Fibroblast of the conjunctiva (primary cell): ENCODE results near the gene TIMD4.

Source experiments
- DNase-seq: peaks from one replicate; pipeline ENCODE4 v3.0.0-alpha.2; 2010; ENCODE audit warnings: low read depth

Gene TIMD4

GRCh38 chr5:156922207-156922792 lies 40.7 kb downstream of the TIMD4 start:
- DNase-seq = no peak

DNA sequence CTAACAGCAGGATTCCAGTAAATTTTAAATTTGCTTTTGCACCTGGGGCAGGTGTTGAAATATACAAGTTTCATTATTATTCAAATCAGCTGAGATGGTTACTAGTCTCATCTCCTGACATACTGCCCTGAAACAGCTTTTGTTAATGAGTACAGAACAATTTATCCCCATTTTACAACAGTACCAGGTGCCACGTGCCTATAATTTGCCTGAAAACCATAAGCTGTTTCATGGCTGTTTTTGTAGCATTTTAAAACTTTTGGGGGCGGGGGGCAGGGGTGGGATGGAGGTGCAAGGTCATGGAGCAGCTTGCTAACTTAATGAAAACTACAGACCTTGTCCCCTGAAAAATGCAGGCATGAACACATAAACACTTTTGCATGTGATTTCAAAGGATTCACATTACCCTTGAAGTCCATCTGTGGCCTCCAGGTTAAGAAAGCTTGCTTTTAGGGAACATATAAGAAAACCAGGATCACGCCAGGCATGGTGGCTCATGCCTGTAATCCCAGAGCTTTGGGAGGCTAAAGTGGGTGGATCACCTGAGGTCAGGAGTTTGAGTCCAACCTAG lies 42.1 kb downstream of the TIMD4 start:
- no peak for DNase-seq

- no peak for DNase-seq
These were observed 42.8 kb downstream of the TIMD4 start for GRCh38 chr5:156920042-156920860.

DNA sequence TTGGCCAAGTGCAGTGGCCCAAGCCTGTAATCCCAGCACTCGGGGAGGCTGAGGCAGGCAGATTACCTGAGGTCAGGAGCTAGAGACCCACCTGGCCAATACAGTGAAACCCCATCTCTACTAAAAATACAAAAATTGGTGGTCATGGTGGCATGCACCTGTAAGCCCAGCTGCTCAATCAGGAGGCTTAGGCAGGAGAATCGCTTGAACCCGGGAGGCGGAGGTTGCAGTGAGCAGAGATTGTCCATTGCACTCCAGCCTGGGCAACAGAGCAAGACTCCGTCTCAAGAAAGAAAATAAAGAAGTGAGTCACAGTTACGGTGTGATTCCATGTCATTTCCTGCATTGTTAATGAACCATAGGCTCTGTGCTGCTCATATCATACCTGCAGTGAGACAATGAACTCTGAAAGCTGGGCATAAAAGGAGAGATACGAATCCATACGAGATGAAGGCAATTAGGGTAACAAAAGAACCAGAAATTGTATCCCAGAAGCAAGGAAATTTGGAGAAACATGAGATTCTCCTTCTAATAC lies 44.6 kb downstream of the TIMD4 start:
- no peak for DNase-seq

GRCh38 chr5:156914371-156914737 lies 48.7 kb downstream of the TIMD4 start:
- no peak for DNase-seq

GRCh38 chr5:156913719-156914370 lies 49.2 kb downstream of the TIMD4 start:
- DNase-seq = no peak

DNA sequence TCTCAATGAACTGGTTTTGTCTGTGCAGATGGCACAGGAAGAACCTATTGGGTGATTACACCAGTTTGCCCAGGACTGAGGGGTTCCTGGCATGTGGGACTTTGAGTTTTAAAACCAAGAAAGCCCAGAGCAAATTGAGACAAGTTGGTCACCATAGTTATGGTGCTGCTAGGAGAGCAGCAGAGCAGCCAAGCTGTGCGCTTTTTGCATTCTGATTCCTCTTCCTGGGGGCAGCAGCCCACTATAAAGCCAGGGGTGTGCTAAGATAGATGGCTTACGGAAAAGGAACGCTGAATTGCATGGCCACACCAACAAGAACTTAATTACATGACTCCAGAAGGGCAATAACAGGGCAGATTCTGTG lies 49.7 kb downstream of the TIMD4 start:
- DNase-seq = no peak

GRCh38 chr5:156912869-156913268 lies 50.2 kb downstream of the TIMD4 start:
- no peak for DNase-seq

- DNase-seq = no peak
These were observed 53.8 kb downstream of the TIMD4 start for GRCh38 chr5:156909180-156909579.

GRCh38 chr5:156907667-156908066 lies 55.4 kb downstream of the TIMD4 start:
- no peak for DNase-seq

- DNase-seq = no peak
These were observed 56.2 kb downstream of the TIMD4 start for GRCh38 chr5:156906807-156907206.

DNA sequence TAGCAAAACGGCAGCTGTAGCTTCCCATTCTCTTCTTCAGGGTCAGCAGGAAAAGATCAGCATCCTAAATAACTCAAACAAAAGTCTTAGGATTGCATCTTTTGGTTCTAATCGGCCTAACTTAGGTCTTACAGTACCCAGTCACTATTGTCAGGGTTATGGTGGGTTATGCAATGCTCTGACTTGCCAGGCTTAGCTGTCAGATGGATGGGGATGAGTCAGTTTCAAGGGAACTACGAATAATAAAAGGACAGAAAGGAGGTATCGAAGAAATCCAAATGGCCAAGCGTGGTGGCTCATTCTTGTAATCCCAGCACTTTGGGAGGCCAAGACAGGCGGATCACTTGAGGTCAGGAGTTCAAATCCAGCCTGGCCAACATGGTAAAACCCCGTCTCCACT lies 66.5 kb downstream of the TIMD4 start:
- DNase-seq = no peak

GRCh38 chr5:156893517-156893916 lies 69.5 kb downstream of the TIMD4 start:
- no peak for DNase-seq

DNA sequence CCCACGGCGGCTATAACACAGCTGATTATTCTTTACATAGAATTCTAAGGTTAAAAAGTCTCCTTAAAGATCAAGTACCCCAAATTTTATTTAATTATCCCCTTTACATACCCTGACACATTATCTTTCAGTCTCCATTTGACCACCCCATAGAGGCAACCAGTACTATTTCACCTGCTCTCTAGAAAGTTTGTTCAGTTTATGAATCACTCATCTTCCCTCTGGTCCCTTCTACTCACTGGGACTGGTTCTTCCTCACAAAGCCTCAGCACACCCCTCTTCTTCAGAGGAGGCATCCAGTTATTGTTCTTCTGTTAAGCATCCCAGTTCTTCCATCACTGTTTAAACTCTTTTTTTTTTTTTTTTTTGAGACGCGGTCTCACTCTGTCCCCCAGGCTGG lies 70.2 kb downstream of the TIMD4 start:
- no peak for DNase-seq

DNA sequence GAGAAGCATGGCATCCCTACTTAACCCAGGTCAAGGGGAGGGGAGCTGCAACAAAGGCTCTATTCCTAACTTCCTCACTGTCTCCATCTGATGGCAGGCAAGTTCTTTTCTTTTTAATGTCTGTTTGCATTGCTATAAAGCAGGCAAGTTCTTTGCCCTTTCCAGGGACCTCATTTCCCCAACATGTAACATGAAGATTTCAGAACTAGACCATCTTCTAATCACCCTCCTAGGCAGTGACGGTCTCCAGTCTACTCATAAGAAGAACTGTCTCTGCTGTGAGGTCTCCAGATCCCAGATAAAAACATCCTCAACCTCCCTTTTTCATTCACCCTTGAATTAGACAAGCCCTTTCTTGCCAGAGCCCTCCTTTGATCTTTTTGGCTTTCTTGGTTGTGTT lies 70.8 kb downstream of the TIMD4 start:
- no peak for DNase-seq

GRCh38 chr5:156888520-156888919 lies 74.5 kb downstream of the TIMD4 start:
- no peak for DNase-seq

DNA sequence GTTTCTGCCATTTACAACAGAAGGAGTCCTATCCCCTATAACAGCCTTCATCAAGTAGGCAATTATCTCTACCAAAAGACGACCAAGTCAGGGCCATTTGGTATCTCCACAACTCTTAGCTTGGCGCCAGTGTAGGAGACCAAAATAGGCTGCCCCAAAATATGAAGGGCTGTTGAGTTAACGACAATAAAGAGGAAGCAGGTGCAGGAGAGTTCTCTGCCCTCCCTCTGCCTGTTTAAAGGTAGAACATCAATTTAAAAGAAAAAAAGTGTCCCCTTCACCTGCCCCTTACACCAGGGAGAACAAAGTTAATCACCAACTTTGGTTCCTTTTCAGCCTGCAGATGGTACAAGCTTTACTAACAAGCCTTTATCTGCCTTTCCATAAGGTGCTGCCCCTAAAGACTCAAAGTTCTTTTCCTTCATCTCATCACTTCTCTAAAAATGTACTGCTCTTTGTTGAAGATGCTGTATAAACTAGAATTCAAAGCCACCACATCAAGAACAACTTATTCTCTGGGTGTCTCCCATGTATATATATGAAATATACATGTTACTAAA lies 79.6 kb downstream of the TIMD4 start:
- DNase-seq = no peak

GRCh38 chr5:156879665-156880285 lies 83.3 kb downstream of the TIMD4 start:
- no peak for DNase-seq

DNA sequence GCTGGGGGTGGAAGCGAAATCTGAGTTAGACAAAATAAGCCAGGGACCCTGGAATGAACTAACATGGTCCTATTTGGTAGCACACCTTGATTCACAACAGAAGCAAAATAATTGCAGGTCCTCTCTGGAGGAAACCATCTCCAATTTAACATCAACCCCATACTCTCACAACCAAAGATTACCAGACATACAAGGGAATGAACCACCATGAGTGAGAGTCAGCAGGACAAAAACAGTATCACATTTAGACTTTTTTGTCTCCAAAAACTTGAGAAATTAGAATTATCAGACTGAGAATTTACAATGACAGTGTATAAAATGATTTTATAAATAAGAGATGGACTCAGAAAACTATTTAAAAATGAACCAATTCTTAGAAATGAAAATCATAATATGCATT lies 91.8 kb downstream of the TIMD4 start:
- DNase-seq = no peak

GRCh38 chr5:156870498-156870839 lies 92.6 kb downstream of the TIMD4 start:
- DNase-seq = no peak
